Kidney epithelial cell (primary cell): Measurements from ENCODE around the gene FABP6. TPM values are rescaled to one million over a fixed set of nuclear protein-coding genes. Genes with fewer than 3 reads are reported as not detected.

ENCODE experiments used
- DNase-seq: peaks from one replicate; pipeline ENCODE4 v3.0.0-alpha.2; 2010; ENCODE audit warnings: low read depth
- H3K27me3 ChIP-seq: 2 replicates; pipeline ENCODE4 v1.6.0; 2011; ENCODE audit warnings: low read length; ENCODE audit not compliant: control insufficient read depth, insufficient read depth
- H3K36me3 ChIP-seq: 2 replicates; pipeline ENCODE4 v1.5.1; 2011; ENCODE audit warnings: low read length; ENCODE audit not compliant: control insufficient read depth, insufficient read depth
- H3K4me3 ChIP-seq: 2 replicates; pipeline ENCODE4 v1.5.1; 2011; ENCODE audit warnings: low read depth, mild to moderate bottlenecking, control low read depth, low read length
- total RNA-seq: library from RNA; depleted of rRNA; stranded (reverse); fragments of >200 nt; gene quantifications from 2 replicates; pipeline ENCODE4 v1.2.3, GENCODE V29; 2015
- TF ChIP-seq, protein P1 (sequence below): IDR thresholded peaks from 2 replicates; pipeline ENCODE4 v1.5.1; 2011; ENCODE audit warnings: mild to moderate bottlenecking, moderate library complexity, low read length, control low read depth, inconsistent platforms; ENCODE audit not compliant: insufficient read depth, poor library complexity, severe bottlenecking

FABP6 gene
- total RNA-seq, 1 donor from 2014 or later, result not detected

DNA sequence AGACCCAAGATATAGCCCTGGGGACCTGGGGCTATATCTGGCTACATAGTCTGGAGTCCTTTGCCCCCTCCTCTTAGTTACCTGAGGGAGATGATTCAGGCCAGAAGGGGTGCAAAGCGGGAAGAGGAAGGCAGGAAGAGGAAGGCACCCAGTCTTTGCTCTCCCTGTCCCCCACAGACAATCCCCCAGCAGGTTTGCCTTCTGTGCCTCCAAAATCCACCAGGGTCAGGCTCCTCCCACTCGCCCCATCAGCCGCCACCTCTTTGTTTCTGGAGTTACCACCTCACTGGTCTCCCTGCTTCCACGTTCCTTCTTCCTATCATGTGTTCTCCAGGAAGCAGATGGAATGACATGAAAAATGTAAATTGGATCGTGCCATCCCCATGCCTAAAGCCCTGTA is 31.2 kb upstream of the FABP6 start:
- Histone ChIP-seq H3K4me3 (no peak overlapping the region), H3K36me3 (no peaks in the 10 kb centered on the region), H3K27me3 (no peaks in the 10 kb centered on the region)
- TF ChIP-seq, protein P1, sequence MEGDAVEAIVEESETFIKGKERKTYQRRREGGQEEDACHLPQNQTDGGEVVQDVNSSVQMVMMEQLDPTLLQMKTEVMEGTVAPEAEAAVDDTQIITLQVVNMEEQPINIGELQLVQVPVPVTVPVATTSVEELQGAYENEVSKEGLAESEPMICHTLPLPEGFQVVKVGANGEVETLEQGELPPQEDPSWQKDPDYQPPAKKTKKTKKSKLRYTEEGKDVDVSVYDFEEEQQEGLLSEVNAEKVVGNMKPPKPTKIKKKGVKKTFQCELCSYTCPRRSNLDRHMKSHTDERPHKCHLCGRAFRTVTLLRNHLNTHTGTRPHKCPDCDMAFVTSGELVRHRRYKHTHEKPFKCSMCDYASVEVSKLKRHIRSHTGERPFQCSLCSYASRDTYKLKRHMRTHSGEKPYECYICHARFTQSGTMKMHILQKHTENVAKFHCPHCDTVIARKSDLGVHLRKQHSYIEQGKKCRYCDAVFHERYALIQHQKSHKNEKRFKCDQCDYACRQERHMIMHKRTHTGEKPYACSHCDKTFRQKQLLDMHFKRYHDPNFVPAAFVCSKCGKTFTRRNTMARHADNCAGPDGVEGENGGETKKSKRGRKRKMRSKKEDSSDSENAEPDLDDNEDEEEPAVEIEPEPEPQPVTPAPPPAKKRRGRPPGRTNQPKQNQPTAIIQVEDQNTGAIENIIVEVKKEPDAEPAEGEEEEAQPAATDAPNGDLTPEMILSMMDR, result no peak
- DNase-seq, result no peak

- H3K4me3 ChIP-seq, result no peak overlapping the region
- no peaks in the 10 kb centered on the region for H3K27me3 ChIP-seq
Measured at GRCh38 chr5:160198841-160199409, 30.4 kb upstream of the FABP6 start.

DNA sequence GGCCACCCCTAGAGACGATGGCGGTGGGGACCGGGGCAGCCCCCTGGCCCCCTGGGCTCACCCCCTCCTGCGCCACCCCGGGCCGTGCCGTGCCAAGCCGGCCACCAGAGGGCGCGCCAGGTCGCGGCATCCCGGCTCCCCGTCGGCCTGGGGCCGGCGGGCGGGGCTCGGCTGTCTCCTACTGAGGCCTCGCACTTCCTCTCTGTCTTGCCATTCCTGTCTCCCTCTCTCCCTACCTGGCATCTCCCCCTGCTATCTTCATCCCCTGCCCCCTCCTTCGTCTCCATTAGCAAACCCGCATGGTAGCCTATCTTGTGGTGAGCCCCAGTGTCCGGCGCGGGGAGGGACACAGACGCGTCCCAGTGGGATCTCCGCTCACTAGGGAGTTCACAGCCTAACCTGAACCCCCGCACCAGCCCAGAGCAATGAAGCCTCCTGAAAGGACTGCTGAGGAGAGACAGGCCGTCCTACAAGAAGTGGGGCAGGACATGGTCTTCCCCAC is 29.8 kb upstream of the FABP6 start:
- no peak for DNase-seq
- Histone ChIP-seq H3K4me3 (peak overlapping the region; percentile 43), H3K27me3 (no peaks in the 10 kb centered on the region), H3K36me3 (no peaks in the 10 kb centered on the region)
- TF ChIP-seq, protein P1, result peak; percentile 46

More at GRCh38 chr5:160198841-160199409, 30.4 kb upstream of the FABP6 start:
- DNase-seq, result no peak
- H3K36me3 ChIP-seq, result no peaks in the 10 kb centered on the region
- TF ChIP-seq, protein P1, result no peak

GRCh38 chr5:160207061-160207460 is 22.2 kb upstream of the FABP6 start:
- DNase-seq, result no peak
- H3K36me3 ChIP-seq, result no peaks in the 10 kb centered on the region
- H3K4me3 ChIP-seq, result no peak overlapping the region
- TF ChIP-seq, protein P1, result no peak
- no peaks in the 10 kb centered on the region for H3K27me3 ChIP-seq

DNA sequence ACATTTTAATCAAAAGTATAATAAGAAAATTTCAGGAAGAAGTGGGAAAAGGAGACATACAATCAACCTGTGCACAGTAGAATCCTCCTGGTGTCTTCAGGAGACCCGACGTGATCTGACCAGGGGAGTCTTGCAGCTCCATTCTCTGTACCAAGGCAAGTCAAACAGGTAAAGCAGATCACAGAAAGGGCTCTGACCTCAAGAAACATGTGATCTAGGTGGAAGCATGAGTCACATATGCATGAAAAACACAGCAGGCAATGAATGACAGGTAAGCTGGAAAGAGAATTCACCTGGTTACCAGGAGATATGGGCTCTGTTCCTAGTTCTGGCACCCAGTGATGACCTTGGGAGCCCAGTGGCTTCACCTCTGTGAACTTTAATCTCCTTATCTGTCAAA is 19.4 kb upstream of the FABP6 start:
- no peaks in the 10 kb centered on the region for H3K27me3 ChIP-seq
- H3K36me3 ChIP-seq, result no peaks in the 10 kb centered on the region
- H3K4me3 ChIP-seq, result no peak overlapping the region
- DNase-seq, result no peak
- TF ChIP-seq, protein P1, result no peak

GRCh38 chr5:160210606-160211005 is 18.7 kb upstream of the FABP6 start:
- TF ChIP-seq, protein P1, result no peak
- Histone ChIP-seq H3K4me3 (no peak overlapping the region), H3K36me3 (no peaks in the 10 kb centered on the region), H3K27me3 (no peaks in the 10 kb centered on the region)
- DNase-seq, result no peak
